ENCODE data around the gene WDR27.

DNA sequence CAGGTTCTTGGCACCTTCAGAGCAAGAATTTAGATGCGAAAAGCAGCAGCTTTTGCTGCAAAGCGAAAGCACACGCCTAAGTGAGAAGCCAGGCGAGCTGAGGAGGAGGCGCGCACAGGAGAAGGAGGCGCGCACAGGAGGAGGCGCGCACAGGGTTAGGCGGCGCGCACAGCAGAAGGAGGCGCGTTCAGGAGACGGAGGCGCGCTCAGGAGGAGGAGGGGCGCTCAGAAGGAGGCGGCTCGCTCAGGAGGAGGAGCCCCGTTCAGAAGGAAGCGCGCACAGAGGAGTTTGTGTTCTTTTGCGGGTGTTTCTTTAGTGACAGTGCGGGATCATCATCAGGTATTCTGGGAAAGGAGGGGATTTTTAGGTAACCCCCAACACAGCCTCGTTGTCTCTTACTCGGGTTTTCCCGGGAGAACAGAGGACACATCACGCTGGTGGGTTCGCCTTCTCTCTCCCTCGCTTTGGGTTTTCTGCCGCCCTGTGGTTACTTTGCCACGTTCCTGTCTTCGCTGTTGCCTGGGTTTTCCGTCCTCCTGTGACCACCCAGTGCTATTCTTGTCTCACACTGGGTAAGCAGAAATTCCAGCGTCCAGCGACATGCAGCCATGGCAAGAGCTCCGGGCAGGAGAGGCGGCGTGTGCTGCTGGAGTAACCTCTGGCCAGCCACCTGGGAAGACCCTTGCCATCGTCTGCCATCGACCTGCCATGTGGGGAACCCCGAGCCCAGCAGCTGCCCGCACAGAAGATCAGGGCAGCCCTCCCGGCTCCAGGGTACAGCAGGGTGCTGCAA is 47.0 kb downstream of the WDR27 start:
- TF ChIP-seq, protein P1, sequence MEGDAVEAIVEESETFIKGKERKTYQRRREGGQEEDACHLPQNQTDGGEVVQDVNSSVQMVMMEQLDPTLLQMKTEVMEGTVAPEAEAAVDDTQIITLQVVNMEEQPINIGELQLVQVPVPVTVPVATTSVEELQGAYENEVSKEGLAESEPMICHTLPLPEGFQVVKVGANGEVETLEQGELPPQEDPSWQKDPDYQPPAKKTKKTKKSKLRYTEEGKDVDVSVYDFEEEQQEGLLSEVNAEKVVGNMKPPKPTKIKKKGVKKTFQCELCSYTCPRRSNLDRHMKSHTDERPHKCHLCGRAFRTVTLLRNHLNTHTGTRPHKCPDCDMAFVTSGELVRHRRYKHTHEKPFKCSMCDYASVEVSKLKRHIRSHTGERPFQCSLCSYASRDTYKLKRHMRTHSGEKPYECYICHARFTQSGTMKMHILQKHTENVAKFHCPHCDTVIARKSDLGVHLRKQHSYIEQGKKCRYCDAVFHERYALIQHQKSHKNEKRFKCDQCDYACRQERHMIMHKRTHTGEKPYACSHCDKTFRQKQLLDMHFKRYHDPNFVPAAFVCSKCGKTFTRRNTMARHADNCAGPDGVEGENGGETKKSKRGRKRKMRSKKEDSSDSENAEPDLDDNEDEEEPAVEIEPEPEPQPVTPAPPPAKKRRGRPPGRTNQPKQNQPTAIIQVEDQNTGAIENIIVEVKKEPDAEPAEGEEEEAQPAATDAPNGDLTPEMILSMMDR (IDR thresholded peaks at IDR 0.05) = peak in 2 of 6 experiments; percentile 43 to 45
- peak in 1 of 2 donors; percentile 15 for TF ChIP-seq POLR2AphosphoS5 (IDR thresholded peaks at IDR 0.05)
